Endothelial cell of umbilical vein (primary cell): ENCODE results near the gene ZWINT. TPM values are rescaled to one million over a fixed set of nuclear protein-coding genes. Genes with fewer than 3 reads are reported as not detected.

Source experiments
- BruUV-seq: library from RNA; stranded (reverse); fragments of 400-500 nt; replicated peaks from 2 replicates; lab custom pipeline; 2021; lab: Mats Ljungman, UMichigan
- CTCF ChIA-PET: fragments of 300-600, 350-600 bp; sonication (Branson Sonifier 250); formaldehyde crosslinking; loops from one replicate; lab custom pipeline; 2021; ENCODE audit warnings: antibody characterized with exemption, inconsistent platforms; lab: Charles Lee
- POLR2A ChIA-PET: fragments of 300-600, 350-600 bp; sonication (Branson Sonifier 250); formaldehyde crosslinking; loops from one replicate; lab custom pipeline; 2021; ENCODE audit warnings: antibody characterized with exemption, inconsistent platforms; lab: Charles Lee
- DNase-seq: peaks from one replicate; pipeline ENCODE4 v3.0.0-alpha.2; 2011; ENCODE audit warnings: low read depth, low spot score
- FAIRE-seq: peaks from 2 replicates; lab custom pipeline; 2011; peaks lifted over from hg19 to GRCh38; lab: Jason Lieb, UNC
- H2AFZ ChIP-seq: 2 replicates; pipeline ENCODE4 v1.6.0; 2012; ENCODE audit warnings: low read depth, low read length, control low read depth, inconsistent platforms
- H3K27ac ChIP-seq: 2 replicates; pipeline ENCODE4 v1.5.1; 2011; ENCODE audit warnings: low read depth, mild to moderate bottlenecking, control low read depth, low read length, moderate library complexity; ENCODE audit not compliant: insufficient read depth
- H3K27me3 ChIP-seq, 2 experiments: 2 replicates each; pipeline versions ENCODE4 v1.6.0 to v1.6.1; 2011; ENCODE audit warnings: low read length in 2 of 2, mixed read lengths in 1 of 2; ENCODE audit not compliant: control insufficient read depth in 2 of 2, insufficient read depth in 2 of 2
- H3K36me3 ChIP-seq, 2 experiments: 2 replicates in 1 of 2; 3 replicates in 1 of 2; pipeline ENCODE4 v1.5.1; 2011; ENCODE audit warnings: low read length in 2 of 2, mild to moderate bottlenecking in 1 of 2, moderate library complexity in 1 of 2; ENCODE audit not compliant: control insufficient read depth in 2 of 2, insufficient read depth in 2 of 2; ENCODE audit errors: extremely low read depth in 1 of 2
- H3K4me1 ChIP-seq: 3 replicates; pipeline ENCODE4 v1.5.1; 2011; ENCODE audit warnings: mild to moderate bottlenecking, low read length; ENCODE audit not compliant: control insufficient read depth, insufficient read depth; ENCODE audit errors: extremely low read depth
- H3K4me2 ChIP-seq: 2 replicates; pipeline ENCODE4 v1.6.1; 2011; ENCODE audit warnings: low read length, control low read depth, mixed read lengths; ENCODE audit not compliant: insufficient read depth
- H3K4me3 ChIP-seq, 3 experiments: fragments of 200-600 bp in 1 of 3; sonication (generic), shearing (Covaris generic) in 1 of 3; replicated peaks in 1 of 3; 2 replicates each; pipeline ENCODE4 v1.5.1; 2011 to 2016; ENCODE audit warnings: control low read depth in 3 of 3, low read length in 3 of 3, mild to moderate bottlenecking in 2 of 3, inconsistent platforms in 1 of 3, low read depth in 1 of 3, moderate library complexity in 1 of 3; ENCODE audit not compliant: insufficient read depth in 1 of 3
- H3K79me2 ChIP-seq: 2 replicates; pipeline ENCODE4 v1.6.0; 2012; ENCODE audit warnings: low read length, inconsistent platforms; ENCODE audit not compliant: control insufficient read depth, insufficient read depth
- H3K9ac ChIP-seq: replicated peaks from 2 replicates; pipeline ENCODE3; 2011; ENCODE audit warnings: low read length, control low read depth; ENCODE audit not compliant: insufficient read depth; ENCODE audit errors: extremely low read depth
- H3K9me1 ChIP-seq: replicated peaks from 3 replicates; pipeline ENCODE4 v1.6.0; 2011; ENCODE audit warnings: mild to moderate bottlenecking, low read length; ENCODE audit not compliant: control insufficient read depth, insufficient read depth; ENCODE audit errors: extremely low read depth
- H3K9me3 ChIP-seq: replicated peaks from 2 replicates; pipeline ENCODE4 v1.5.1; 2012; ENCODE audit warnings: low read length, inconsistent platforms; ENCODE audit not compliant: control insufficient read depth, insufficient read depth
- H4K20me1 ChIP-seq: replicated peaks from 2 replicates; pipeline ENCODE3; 2011; ENCODE audit warnings: mild to moderate bottlenecking, low read length; ENCODE audit not compliant: control insufficient read depth, insufficient read depth; ENCODE audit errors: extremely low read depth
- EZH2 ChIP-seq: IDR thresholded peaks from 2 replicates; pipeline ENCODE4 v1.6.1; 2012; ENCODE audit warnings: borderline replicate concordance, low read depth, mild to moderate bottlenecking, moderate library complexity, low read length, inconsistent platforms; ENCODE audit not compliant: severe bottlenecking
- FOS ChIP-seq: IDR thresholded peaks from 2 replicates; pipeline ENCODE4 v1.6.1; 2011; ENCODE audit warnings: mild to moderate bottlenecking, low read length, moderate library complexity, borderline replicate concordance; ENCODE audit not compliant: insufficient read depth
- GATA2 ChIP-seq: IDR thresholded peaks from 2 replicates; pipeline ENCODE4 v1.7.0; 2011; ENCODE audit warnings: low read depth, mild to moderate bottlenecking, moderate library complexity, mixed read lengths, low read length; ENCODE audit not compliant: insufficient read length, insufficient read depth
- JUN ChIP-seq: IDR thresholded peaks from 2 replicates; pipeline ENCODE4 v1.6.1; 2011; ENCODE audit warnings: borderline replicate concordance, low read depth; ENCODE audit not compliant: insufficient read length, insufficient read depth
- MYC ChIP-seq: IDR thresholded peaks from one replicate; pipeline ENCODE4 v1.6.1; 2011; ENCODE audit warnings: mild to moderate bottlenecking, low read depth, low read length
- POLR2A ChIP-seq: IDR thresholded peaks from 2 replicates; pipeline ENCODE4 v1.6.1; 2012; ENCODE audit warnings: low read depth, mild to moderate bottlenecking, control low read depth, low read length
- POLR2AphosphoS5 ChIP-seq: IDR thresholded peaks from 2 replicates; pipeline ENCODE4 v1.6.1; 2012; ENCODE audit warnings: low read depth, mild to moderate bottlenecking, control low read depth, low read length, moderate library complexity; ENCODE audit not compliant: insufficient read depth
- dilution Hi-C: fragments of 300-500 bp; cut with MboI; formaldehyde crosslinking; loops from one replicate; pipeline ENCODE4 v1.15.0; 2019; ENCODE audit warnings: low sequenced_read_pairs; ENCODE audit not compliant: extremely low pct_ligation_motif_present
- intact Hi-C: fragments of 100-400 bp; cut with micrococcal nuclease; formaldehyde crosslinking; loops from one replicate; pipeline ENCODE4 v1.10.0; 2022
- polyA plus RNA-seq, 4 experiments: library from polyadenylated mRNA; depleted of rRNA in 3 of 4; stranded (reverse) in 3 of 4; unstranded in 1 of 4; fragments of >200 nt; gene quantifications; 2 replicates each; pipeline versions ENCODE4 v1.2.1 to v1.2.3, GENCODE V29; 2011 to 2012; ENCODE audit warnings: missing spikeins in 1 of 4
- total RNA-seq: library from RNA; stranded (reverse); gene quantifications from 2 replicates; pipeline ENCODE4 v1.2.3, GENCODE V29; 2021
- TF ChIP-seq, protein P1 (sequence below): IDR thresholded peaks from 2 replicates; pipeline ENCODE4 v1.6.1; 2011; ENCODE audit not compliant: insufficient read depth, insufficient read length
- TF ChIP-seq, protein P2 (sequence below), 2 donors: IDR thresholded peaks; 1 replicate in 1 of 2; 2 replicates in 1 of 2; pipeline ENCODE4 v1.5.1; 2011; ENCODE audit warnings: low read length in 2 of 2, mild to moderate bottlenecking in 2 of 2, moderate library complexity in 2 of 2, control low read depth in 1 of 2, inconsistent platforms in 1 of 2, low read depth in 1 of 2; ENCODE audit not compliant: insufficient read depth in 1 of 2; ENCODE audit errors: extremely low read depth in 1 of 2

Gene ZWINT
- total and polyA plus RNA-seq, 2 donors (not counting 3 experiments of a cell fraction or from before 2014, with no cell fraction given), result 42.8 to 69.6 TPM

DNA sequence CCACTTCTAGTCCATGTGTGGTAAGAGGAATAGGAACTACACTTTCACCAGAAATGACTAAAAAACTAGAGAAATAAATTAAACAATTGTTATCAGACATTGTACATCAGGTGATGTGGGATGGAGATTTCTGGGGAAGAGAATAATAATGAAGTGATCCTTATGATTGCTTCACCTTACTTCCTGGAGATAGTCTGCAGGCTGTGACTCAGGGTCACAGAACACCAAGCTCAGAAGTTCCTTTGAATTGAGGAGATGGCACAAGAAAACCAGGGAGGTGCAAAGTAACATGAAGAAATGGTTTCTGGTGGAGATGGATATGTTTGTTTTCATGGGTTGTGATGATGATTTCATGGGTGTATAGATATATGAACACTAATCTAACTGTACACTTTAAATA lies 44.5 kb downstream of the ZWINT start:
- no peaks in the 10 kb centered on the region for H4K20me1 ChIP-seq
- BruUV-seq, result no TSS peak
- H3K27me3 ChIP-seq, result no peaks in the 10 kb centered on the region
- H3K4me2 ChIP-seq, result no peak overlapping the region
- no peak overlapping the region for H3K27ac ChIP-seq
- H3K9ac ChIP-seq, result no peak overlapping the region
- no peaks in the 10 kb centered on the region for H3K79me2 ChIP-seq
- no peaks in the 10 kb centered on the region for H3K36me3 ChIP-seq
- H2AFZ ChIP-seq, result no peak overlapping the region
- dilution Hi-C loops, result no loop called here
- no peaks in the 10 kb centered on the region for H3K4me1 ChIP-seq
- intact Hi-C loops, result no loop called here
- no peak for DNase-seq
- FAIRE-seq, result no peak
- no peaks in the 10 kb centered on the region for H3K9me1 ChIP-seq
- peaks cover 2% of the 10 kb centered on the region for H3K9me3 ChIP-seq
- CTCF ChIA-PET, result no interaction called here
- no peak for TF ChIP-seq POLR2AphosphoS5
- TF ChIP-seq, protein P1, sequence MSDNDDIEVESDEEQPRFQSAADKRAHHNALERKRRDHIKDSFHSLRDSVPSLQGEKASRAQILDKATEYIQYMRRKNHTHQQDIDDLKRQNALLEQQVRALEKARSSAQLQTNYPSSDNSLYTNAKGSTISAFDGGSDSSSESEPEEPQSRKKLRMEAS, result no peak
- no peak for TF ChIP-seq GATA2
- no peak for TF ChIP-seq MYC
- TF ChIP-seq, protein P2, sequence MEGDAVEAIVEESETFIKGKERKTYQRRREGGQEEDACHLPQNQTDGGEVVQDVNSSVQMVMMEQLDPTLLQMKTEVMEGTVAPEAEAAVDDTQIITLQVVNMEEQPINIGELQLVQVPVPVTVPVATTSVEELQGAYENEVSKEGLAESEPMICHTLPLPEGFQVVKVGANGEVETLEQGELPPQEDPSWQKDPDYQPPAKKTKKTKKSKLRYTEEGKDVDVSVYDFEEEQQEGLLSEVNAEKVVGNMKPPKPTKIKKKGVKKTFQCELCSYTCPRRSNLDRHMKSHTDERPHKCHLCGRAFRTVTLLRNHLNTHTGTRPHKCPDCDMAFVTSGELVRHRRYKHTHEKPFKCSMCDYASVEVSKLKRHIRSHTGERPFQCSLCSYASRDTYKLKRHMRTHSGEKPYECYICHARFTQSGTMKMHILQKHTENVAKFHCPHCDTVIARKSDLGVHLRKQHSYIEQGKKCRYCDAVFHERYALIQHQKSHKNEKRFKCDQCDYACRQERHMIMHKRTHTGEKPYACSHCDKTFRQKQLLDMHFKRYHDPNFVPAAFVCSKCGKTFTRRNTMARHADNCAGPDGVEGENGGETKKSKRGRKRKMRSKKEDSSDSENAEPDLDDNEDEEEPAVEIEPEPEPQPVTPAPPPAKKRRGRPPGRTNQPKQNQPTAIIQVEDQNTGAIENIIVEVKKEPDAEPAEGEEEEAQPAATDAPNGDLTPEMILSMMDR (IDR thresholded peaks at IDR 0.05; ENCODE audit: extremely low read depth in 1 of 2, insufficient read depth in 1 of 2, low read depth in 1 of 2, low read length in 2 of 2), result no peak
- no peak for TF ChIP-seq POLR2A
- no peak for TF ChIP-seq EZH2
- no peak for TF ChIP-seq JUN
- no peak for TF ChIP-seq FOS
- POLR2A ChIA-PET, result no interaction called here
- H3K4me3 ChIP-seq, result no peak overlapping the region
